ENCODE results near the gene YTHDF1.

GRCh38 chr20:63206878-63207277, 9.1 kb downstream of the YTHDF1 start:
- TF ChIP-seq POLR2A (IDR thresholded peaks at IDR 0.05) (no peak), CTCF (IDR thresholded peaks at IDR 0.05) (no peak)
